ENCODE measurements around the gene ST6GALNAC4. TPM values are rescaled to one million over a fixed set of nuclear protein-coding genes. Genes with fewer than 3 reads are reported as not detected.

The ST6GALNAC4 gene
- total RNA-seq, 1 experiment from 2014 or later, result 38.0 TPM

- no TSS peak for BruUV-seq (replicated peaks)
- POLR2A ChIA-PET, result no interaction called here
- in situ Hi-C loops (cut with HindIII; ENCODE audit: low pct_unique_long_range_greater_than_20kb, low sequenced_read_pairs), result loop anchor here (25.0 kb wide), 1 partner anchor 147 kb away; no protein-coding TSS in a partner anchor
Observed at GRCh38 chr9:127940593-127940992, 23.8 kb upstream of the ST6GALNAC4 start.

DNA sequence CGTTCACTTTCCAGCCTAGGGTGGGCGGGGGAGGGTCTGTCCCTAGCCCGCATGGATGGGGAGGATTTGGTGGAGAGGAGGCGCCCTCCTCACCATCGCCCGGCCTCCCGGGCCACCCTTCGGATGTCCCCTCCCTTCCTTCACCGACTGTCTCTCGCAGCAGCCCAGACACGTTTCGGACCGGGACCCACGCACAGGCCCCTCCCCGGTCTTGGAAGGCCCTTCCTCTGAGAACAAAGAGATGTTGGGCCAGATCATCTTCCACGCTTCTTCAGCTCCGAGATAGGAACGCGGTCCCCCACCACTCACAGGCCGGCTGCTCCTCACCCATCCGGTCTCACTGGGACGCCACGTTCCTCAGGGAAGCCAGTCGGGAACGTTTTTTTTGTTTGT, 21.5 kb upstream of the ST6GALNAC4 start:
- peaks cover 9% of the 10 kb centered on the region for H3K36me3 ChIP-seq (ENCODE audit: control insufficient read depth, insufficient read depth, low read length)
- peak; percentile 52 for ATAC-seq
- H3K4me3 ChIP-seq (ENCODE audit: low read depth in 2 of 2, low read length in 2 of 2), result peak overlapping the region; percentile 65 to 66
- in situ Hi-C loops (cut with HindIII; ENCODE audit: low pct_unique_long_range_greater_than_20kb, low sequenced_read_pairs), result loop anchor here (25.0 kb wide), 1 partner anchor 149 kb away; no protein-coding TSS in a partner anchor
- TF ChIP-seq POLR2AphosphoS5 (IDR thresholded peaks at IDR 0.05; ENCODE audit: low read depth, low read length) (peak; percentile 61), SIN3A (IDR thresholded peaks at IDR 0.05; ENCODE audit: borderline replicate concordance, insufficient read depth, low read depth, low read length) (no peak), REST (IDR thresholded peaks at IDR 0.05; ENCODE audit: insufficient read depth in 1 of 2, low read depth in 2 of 2, low read length in 1 of 2) (no peak), TCF7L2 (IDR thresholded peaks at IDR 0.05; ENCODE audit: low read depth, low read length) (no peak; the same call in 1 of the 2 replicates)
- TF ChIP-seq, protein P1, sequence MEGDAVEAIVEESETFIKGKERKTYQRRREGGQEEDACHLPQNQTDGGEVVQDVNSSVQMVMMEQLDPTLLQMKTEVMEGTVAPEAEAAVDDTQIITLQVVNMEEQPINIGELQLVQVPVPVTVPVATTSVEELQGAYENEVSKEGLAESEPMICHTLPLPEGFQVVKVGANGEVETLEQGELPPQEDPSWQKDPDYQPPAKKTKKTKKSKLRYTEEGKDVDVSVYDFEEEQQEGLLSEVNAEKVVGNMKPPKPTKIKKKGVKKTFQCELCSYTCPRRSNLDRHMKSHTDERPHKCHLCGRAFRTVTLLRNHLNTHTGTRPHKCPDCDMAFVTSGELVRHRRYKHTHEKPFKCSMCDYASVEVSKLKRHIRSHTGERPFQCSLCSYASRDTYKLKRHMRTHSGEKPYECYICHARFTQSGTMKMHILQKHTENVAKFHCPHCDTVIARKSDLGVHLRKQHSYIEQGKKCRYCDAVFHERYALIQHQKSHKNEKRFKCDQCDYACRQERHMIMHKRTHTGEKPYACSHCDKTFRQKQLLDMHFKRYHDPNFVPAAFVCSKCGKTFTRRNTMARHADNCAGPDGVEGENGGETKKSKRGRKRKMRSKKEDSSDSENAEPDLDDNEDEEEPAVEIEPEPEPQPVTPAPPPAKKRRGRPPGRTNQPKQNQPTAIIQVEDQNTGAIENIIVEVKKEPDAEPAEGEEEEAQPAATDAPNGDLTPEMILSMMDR (IDR thresholded peaks at IDR 0.05), result no peak
- BruUV-seq (replicated peaks), result no TSS peak
- ChIA-PET POLR2A (no interaction called here), CTCF (no interaction called here)
- DNase-seq (ENCODE audit: low read depth, low spot score), result no peak
- H3K9me3 ChIP-seq (ENCODE audit: control insufficient read depth, insufficient read depth, low read depth, low read length), result no peaks in the 10 kb centered on the region
- no peaks in the 10 kb centered on the region for H3K27me3 ChIP-seq (ENCODE audit: control insufficient read depth, insufficient read depth, low read length)
- intact Hi-C loops (cut with micrococcal nuclease; ENCODE audit: unreplicated experiment), result no loop called here
- H3K27ac ChIP-seq (ENCODE audit: low read length), result peak overlapping the region; percentile 93
- peaks cover 61% of the 10 kb centered on the region for H3K4me1 ChIP-seq (ENCODE audit: control insufficient read depth, insufficient read depth, low read length)

More at GRCh38 chr9:127940593-127940992, 23.8 kb upstream of the ST6GALNAC4 start:
- peaks cover 65% of the 10 kb centered on the region for H3K4me1 ChIP-seq (ENCODE audit: control insufficient read depth, insufficient read depth, low read length)
- H3K36me3 ChIP-seq (ENCODE audit: control insufficient read depth, insufficient read depth, low read length), result peaks cover 12% of the 10 kb centered on the region
- peak overlapping the region; percentile 93 for H3K27ac ChIP-seq (ENCODE audit: low read length)
- no peaks in the 10 kb centered on the region for H3K27me3 ChIP-seq (ENCODE audit: control insufficient read depth, insufficient read depth, low read length)
- DNase-seq (ENCODE audit: low read depth, low spot score), result no peak
- no peak overlapping the region for H3K4me3 ChIP-seq (ENCODE audit: low read depth in 2 of 2, low read length in 2 of 2)
- H3K9me3 ChIP-seq (ENCODE audit: control insufficient read depth, insufficient read depth, low read depth, low read length), result no peaks in the 10 kb centered on the region
- no peak for TF ChIP-seq TCF7L2 (IDR thresholded peaks at IDR 0.05; ENCODE audit: low read depth, low read length)
- TF ChIP-seq SIN3A (IDR thresholded peaks at IDR 0.05; ENCODE audit: borderline replicate concordance, insufficient read depth, low read depth, low read length), result no peak
- intact Hi-C loops (cut with micrococcal nuclease; ENCODE audit: unreplicated experiment), result loop anchor here (5.0 kb wide), 2 partner anchors 37 to 97 kb away; no protein-coding TSS in a partner anchor
- ATAC-seq, result no peak
- CTCF ChIA-PET, result no interaction called here

All from Panc1 (cell line).